Neural cell (in vitro differentiated cells): Measurements from ENCODE around the gene PDIA6. TPM values are rescaled to one million over a fixed set of nuclear protein-coding genes. Genes with fewer than 3 reads are reported as not detected.

Source experiments
- H2AFZ ChIP-seq: fragments of 200-600, 300-800 bp; sonication (generic), shearing (Covaris generic); 2 replicates; pipeline ENCODE4 v1.6.0; 2014; ENCODE audit warnings: low read depth, mild to moderate bottlenecking, antibody characterized with exemption, low read length, moderate library complexity
- H3F3A ChIP-seq: fragments of 200-600 bp; shearing (Covaris generic); 2 replicates; pipeline ENCODE4 v1.6.1; 2016; ENCODE audit warnings: mild to moderate bottlenecking, moderate library complexity, mixed read lengths, antibody characterized with exemption, low read length; ENCODE audit not compliant: insufficient read depth, poor library complexity, severe bottlenecking
- H3K27ac ChIP-seq: fragments of 200-600, 300-800 bp; sonication (generic), shearing (Covaris generic); 2 replicates; pipeline ENCODE4 v1.5.1; 2014; ENCODE audit warnings: mild to moderate bottlenecking, low read length, moderate library complexity
- H3K27me3 ChIP-seq: fragments of 300-800, 200-600 bp; sonication (generic), shearing (Covaris generic); 2 replicates; pipeline ENCODE4 v1.6.0; 2014; ENCODE audit warnings: mild to moderate bottlenecking, low read depth, low read length, moderate library complexity; ENCODE audit not compliant: insufficient read depth
- H3K36me3 ChIP-seq: fragments of 300-800, 200-600 bp; sonication (generic), shearing (Covaris generic); 2 replicates; pipeline ENCODE4 v1.5.1; 2014; ENCODE audit warnings: mild to moderate bottlenecking, antibody characterized with exemption, low read length, moderate library complexity; ENCODE audit not compliant: insufficient read depth
- H3K4me2 ChIP-seq: fragments of 300-800, 200-600 bp; sonication (generic), shearing (Covaris generic); 2 replicates; pipeline ENCODE4 v1.6.0; 2014; ENCODE audit warnings: mild to moderate bottlenecking, low read length
- H3K4me3 ChIP-seq: fragments of 300-800, 200-600 bp; sonication (generic), shearing (Covaris generic); 2 replicates; pipeline ENCODE4 v1.5.1; 2014; ENCODE audit warnings: mild to moderate bottlenecking, low read length, moderate library complexity
- H3K79me2 ChIP-seq: fragments of 200-600 bp; shearing (Covaris generic); replicated peaks from 2 replicates; pipeline ENCODE4 v1.6.0; 2014; ENCODE audit warnings: mild to moderate bottlenecking, low read length, moderate library complexity; ENCODE audit not compliant: insufficient read depth
- H3K9ac ChIP-seq: fragments of 300-800, 200-600 bp; sonication (generic), shearing (Covaris generic); 2 replicates; pipeline ENCODE4 v1.6.1; 2016; ENCODE audit warnings: mild to moderate bottlenecking, low read length, mixed read lengths
- H3K9me2 ChIP-seq: fragments of 200-600 bp; shearing (Covaris generic); 2 replicates; pipeline ENCODE4 v1.6.1; 2016; ENCODE audit warnings: mild to moderate bottlenecking, low read length, mixed read lengths; ENCODE audit not compliant: insufficient read depth
- H3K9me3 ChIP-seq: fragments of 200-600, 300-800 bp; sonication (generic), shearing (Covaris generic); 2 replicates; pipeline ENCODE4 v1.6.1; 2016; ENCODE audit warnings: mild to moderate bottlenecking, mixed run types, low read length, moderate library complexity, mixed read lengths
- H4K20me1 ChIP-seq: fragments of 200-600 bp; shearing (Covaris generic); 2 replicates; pipeline ENCODE4 v1.6.1; 2016; ENCODE audit warnings: mild to moderate bottlenecking, mixed run types; ENCODE audit not compliant: insufficient read depth
- CTCF ChIP-seq: fragments of 450-650 bp; IDR thresholded peaks from 2 replicates; pipeline ENCODE4 v1.5.1; 2014; ENCODE audit warnings: antibody characterized with exemption, mild to moderate bottlenecking, moderate library complexity; ENCODE audit not compliant: poor library complexity, severe bottlenecking
- EP300 ChIP-seq: fragments of 450-650 bp; conservative IDR thresholded peaks from 2 replicates; pipeline ENCODE4 v1.6.1; 2014; ENCODE audit warnings: antibody characterized with exemption, mild to moderate bottlenecking, moderate library complexity; ENCODE audit not compliant: poor library complexity, severe bottlenecking
- EZH2 ChIP-seq: fragments of 200-600, 300-800 bp; shearing (Covaris generic), sonication (generic); IDR thresholded peaks from 2 replicates; pipeline ENCODE4 v1.6.1; 2014; ENCODE audit warnings: antibody characterized with exemption, low read length, borderline replicate concordance, mild to moderate bottlenecking; ENCODE audit not compliant: insufficient read depth, poor library complexity, severe bottlenecking
- MXI1 ChIP-seq: fragments of 450-650 bp; conservative IDR thresholded peaks from 2 replicates; pipeline ENCODE4 v1.6.1; 2014; ENCODE audit warnings: antibody characterized with exemption, mild to moderate bottlenecking; ENCODE audit not compliant: poor library complexity, severe bottlenecking
- POLR2AphosphoS5 ChIP-seq: IDR thresholded peaks from 2 replicates; pipeline ENCODE4 v1.6.1; 2012
- RAD21 ChIP-seq: fragments of 450-650 bp; conservative IDR thresholded peaks from 2 replicates; pipeline ENCODE4 v1.6.1; 2014; ENCODE audit warnings: antibody characterized with exemption, mild to moderate bottlenecking, moderate library complexity
- REST ChIP-seq: IDR thresholded peaks from 2 replicates; pipeline ENCODE4 v1.6.1; 2012; ENCODE audit warnings: borderline replicate concordance
- SMC3 ChIP-seq: fragments of 450-650 bp; conservative IDR thresholded peaks from 2 replicates; pipeline ENCODE4 v1.6.1; 2014; ENCODE audit warnings: antibody characterized with exemption, mild to moderate bottlenecking, moderate library complexity; ENCODE audit not compliant: poor library complexity
- TAF1 ChIP-seq: IDR thresholded peaks from 2 replicates; pipeline ENCODE4 v1.6.1; 2012; ENCODE audit warnings: low read depth
- polyA plus RNA-seq: library from polyadenylated mRNA; depleted of rRNA; stranded (reverse); fragments of >200 nt; gene quantifications from 2 replicates; pipeline ENCODE4 v1.2.3, GENCODE V29; 2014

Gene PDIA6
- polyA plus RNA-seq, 1 donor from 2014 or later = 124 TPM

- no peak overlapping the region for H3K27ac ChIP-seq
- H3K79me2 ChIP-seq = no peaks in the 10 kb centered on the region
- no peaks in the 10 kb centered on the region for H3K36me3 ChIP-seq
- H3K9ac ChIP-seq = no peak overlapping the region
- H3K27me3 ChIP-seq = no peaks in the 10 kb centered on the region
- no peaks in the 10 kb centered on the region for H3K9me3 ChIP-seq
- TF ChIP-seq MXI1 (no peak), RAD21 (no peak), SMC3 (no peak), REST (no peak), TAF1 (no peak), EP300 (no peak), POLR2AphosphoS5 (no peak)
- no peaks in the 10 kb centered on the region for H3K9me2 ChIP-seq
- H3F3A ChIP-seq = no peaks in the 10 kb centered on the region
- H3K4me3 ChIP-seq = no peak overlapping the region
- no peak overlapping the region for H2AFZ ChIP-seq
- H3K4me2 ChIP-seq = no peak overlapping the region
- no peaks in the 10 kb centered on the region for H4K20me1 ChIP-seq
Measured at GRCh38 chr2:10790228-10790973, 22.2 kb downstream of the PDIA6 start.

- no peaks in the 10 kb centered on the region for H3K36me3 ChIP-seq
- TF ChIP-seq EP300 (no peak), POLR2AphosphoS5 (no peak), REST (no peak), TAF1 (no peak), CTCF (no peak), MXI1 (no peak), SMC3 (no peak), EZH2 (no peak), RAD21 (no peak)
- H2AFZ ChIP-seq = no peak overlapping the region
Measured at GRCh38 chr2:10788855-10789254, 23.7 kb downstream of the PDIA6 start.

More at GRCh38 chr2:10788855-10789254, 23.7 kb downstream of the PDIA6 start:
- H3K4me2 ChIP-seq = no peak overlapping the region
- H3K9me2 ChIP-seq = no peaks in the 10 kb centered on the region
- H3K9ac ChIP-seq = no peak overlapping the region
- H3K27me3 ChIP-seq = no peaks in the 10 kb centered on the region
- H3K4me3 ChIP-seq = no peak overlapping the region
- no peak overlapping the region for H3K27ac ChIP-seq
- H4K20me1 ChIP-seq = no peaks in the 10 kb centered on the region
- no peaks in the 10 kb centered on the region for H3K9me3 ChIP-seq
- no peaks in the 10 kb centered on the region for H3F3A ChIP-seq
- no peaks in the 10 kb centered on the region for H3K79me2 ChIP-seq
